GM03348 (cell line): Measurements from ENCODE around the gene FAM53B.

Source experiments
- DNase-seq: peaks from one replicate; pipeline ENCODE4 v3.0.0; 2012; ENCODE audit warnings: low spot score

FAM53B gene

DNA sequence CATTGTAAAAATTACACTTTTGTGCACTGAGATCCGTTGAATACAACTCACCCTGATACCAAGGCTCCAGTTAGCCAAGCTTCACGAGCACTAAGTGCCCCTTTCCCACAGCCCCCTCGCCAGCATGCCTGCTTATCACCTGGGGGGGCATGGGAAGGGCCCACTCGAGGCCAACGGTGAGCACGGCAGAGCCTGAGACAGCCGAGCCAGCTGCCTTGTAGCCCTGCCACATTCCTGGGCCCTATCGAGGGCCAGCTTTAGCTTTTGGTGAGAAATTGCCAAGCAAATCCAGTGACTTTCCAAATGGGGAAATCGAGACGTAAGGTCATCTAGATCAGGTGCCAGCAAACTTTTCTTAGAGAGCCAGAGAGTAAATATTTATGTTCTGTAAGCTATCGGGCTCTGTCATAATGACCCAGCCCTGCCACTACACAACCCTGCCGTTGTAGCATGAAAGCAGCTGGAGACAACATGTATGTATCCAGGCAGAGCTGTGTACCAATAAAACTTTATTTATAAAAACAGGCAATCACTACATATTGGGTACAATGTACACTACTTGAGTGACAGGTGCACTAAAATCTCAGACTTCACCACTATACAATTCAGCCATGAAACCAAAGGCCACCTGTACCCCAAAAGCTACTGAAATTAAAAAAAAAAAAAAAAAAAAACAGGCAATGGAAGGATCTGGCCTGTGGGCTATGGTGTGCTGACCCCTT is 83.6 kb downstream of the FAM53B start:
- no peak for DNase-seq

DNA sequence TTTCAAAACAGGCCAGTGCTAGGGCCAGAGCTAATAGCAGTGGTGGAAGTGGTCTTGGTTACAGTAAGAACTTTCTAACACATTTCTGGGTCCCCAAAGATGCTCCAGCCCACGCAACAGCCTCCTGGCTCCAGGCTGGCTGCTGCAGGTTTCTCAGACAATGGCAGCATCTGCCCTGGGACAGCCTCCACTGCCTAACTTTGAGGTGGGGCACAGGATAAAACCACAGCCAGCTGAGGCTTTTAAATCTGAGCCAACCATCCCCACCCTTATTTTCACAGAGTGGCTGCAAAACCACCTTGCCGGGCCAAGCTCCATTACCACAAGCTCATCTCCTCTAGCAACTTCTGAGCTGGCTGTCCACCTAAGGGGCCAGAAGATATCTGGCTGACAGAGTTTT is 84.8 kb downstream of the FAM53B start:
- DNase-seq: no peak

DNA sequence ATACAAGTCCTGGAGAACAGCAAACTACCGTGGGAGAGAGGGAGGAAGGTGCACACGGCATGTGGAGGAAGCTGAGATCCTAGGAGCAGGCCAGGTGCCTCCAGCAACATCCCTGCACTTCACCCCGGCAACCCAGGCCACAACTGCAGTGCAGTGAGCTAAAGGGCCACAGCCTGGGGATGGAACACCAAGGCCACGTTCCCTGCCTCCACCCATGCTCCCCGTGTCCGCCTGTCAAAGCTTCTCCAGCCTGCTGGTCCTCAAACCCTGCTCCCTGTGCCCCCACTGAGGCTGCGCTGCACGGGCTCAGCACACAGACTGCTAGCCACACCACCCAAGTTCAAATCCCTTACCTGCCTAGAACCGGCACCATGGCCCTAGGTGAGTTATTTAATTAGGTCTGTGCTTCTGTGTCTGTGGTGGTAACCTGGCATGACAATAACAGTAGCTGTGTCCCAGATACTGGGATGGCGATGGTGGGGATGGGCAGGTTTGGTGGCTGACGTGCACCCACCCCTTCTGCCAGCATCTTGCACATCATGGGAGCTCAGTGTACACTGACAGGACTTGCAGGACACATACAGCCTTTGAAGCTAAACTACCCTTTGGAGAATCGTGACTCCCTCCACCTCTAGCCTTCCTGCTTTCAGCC is 85.5 kb downstream of the FAM53B start:
- DNase-seq: no peak

DNA sequence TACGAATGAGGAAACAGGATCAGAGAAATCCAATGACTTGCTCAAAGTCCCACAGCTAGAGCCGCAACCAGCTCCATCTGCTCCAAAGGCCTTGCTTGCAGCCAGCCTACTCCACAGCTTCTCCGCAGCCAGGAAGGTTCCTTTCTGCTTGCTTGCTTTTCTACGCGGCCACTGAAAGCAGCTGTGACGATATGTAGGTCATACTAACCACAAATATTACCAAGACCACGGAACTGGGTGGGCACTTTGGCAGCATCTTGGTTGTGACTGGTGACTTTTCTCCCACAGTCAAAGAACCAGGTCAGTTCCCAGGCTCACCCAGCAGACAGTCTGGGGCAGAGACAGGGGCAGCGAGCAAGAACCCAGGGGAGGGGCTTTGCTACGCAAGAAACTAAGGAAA is 86.4 kb downstream of the FAM53B start:
- no peak for DNase-seq

DNA sequence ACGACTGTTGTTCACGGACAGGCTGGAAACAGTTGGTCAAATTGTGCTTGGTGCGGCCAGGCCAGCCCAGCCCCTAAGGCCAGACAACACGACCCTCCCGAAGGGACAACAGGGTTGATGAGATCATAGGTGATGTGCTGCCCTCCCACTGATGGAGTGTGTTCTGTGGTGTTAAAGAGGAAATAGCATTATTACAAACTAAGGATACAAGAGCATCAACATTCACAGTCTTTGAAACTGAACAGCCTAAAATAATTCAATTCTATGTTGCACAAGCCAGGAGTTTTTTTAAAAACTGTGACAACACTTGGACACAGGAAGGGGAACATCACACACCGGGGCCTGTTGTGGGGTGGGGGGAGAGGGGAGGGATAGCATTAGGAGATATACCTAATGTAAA is 87.6 kb downstream of the FAM53B start:
- no peak for DNase-seq

DNA sequence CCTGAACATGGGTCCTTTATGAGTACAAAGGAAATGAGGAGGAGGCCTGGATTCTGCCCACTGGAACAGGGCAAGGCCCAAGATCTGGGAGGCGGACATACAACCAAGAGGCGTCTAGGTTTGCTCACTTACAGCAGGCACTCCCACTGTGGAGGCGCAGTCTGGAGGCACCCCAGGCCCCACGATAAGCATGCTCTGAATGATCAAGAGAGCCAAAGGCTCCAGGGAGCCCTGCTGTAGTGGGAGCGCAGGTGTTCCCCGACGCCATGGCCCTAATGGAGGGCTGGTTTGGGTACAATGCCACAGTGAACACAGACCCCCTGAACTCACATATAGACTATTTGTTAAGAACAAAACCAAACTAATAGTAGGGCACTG is 88.1 kb downstream of the FAM53B start:
- no peak for DNase-seq

DNA sequence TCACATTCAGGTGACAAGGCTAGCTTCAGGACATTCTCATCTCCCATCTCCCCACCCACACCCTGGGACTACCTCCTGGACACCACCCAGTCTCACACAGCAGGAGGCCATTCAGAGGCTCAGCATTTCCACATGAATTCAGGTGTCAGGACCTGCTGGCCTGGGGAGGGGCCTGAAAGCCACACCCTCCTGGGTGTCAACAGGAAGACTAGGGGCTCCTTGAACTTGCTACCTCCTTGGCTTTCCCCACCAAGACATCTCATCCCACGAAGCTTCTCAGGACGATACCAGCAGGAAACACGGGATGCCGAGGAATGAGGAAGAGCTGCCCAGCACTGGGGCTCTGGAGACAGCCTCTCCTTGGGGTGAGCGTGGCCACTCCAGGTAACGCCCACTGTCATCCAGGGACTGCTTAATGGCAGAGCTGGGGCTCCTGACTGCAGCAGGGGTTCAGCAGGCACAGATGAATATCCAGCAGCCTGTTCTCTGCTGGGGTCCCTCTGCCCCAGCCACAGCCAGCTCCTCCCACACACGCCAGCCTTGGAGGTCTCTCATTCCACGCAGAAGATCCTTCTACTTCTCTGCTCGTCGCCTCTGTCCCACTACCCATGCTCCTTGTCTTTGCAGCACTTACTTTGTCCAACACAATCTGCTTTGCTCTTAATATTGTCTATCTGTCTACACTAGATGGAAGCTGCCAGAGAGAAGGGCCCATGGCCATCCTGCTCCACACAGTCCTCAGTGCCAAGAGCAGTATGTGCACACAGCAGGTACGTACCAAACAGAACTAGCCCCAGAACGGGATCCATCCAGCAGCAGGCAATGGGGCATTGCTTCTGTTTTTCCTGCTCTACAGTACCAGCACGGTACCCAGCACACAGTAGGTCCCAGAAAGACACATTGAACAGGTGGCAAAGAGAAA is 88.7 kb downstream of the FAM53B start:
- no peak for DNase-seq

DNA sequence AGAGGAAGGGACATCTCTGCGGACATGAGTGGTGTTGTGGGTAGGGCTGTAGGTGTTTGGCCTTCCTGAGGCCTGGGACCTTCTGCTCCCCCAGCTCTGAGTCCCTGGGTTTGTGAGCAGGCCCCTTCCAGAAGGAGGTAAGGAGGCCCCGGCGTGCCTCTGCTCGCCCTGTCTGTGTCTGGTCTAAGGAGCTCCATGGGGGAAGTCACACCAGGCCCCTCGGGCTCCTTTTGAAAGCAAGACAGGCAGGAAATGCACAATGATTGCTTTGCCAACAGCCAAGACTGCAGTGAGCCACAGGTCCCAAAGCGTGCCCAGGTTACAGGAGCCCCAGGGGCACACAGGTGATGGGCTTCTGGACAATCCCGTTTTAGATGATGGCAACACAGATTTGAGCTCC is 89.5 kb downstream of the FAM53B start:
- no peak for DNase-seq

DNA sequence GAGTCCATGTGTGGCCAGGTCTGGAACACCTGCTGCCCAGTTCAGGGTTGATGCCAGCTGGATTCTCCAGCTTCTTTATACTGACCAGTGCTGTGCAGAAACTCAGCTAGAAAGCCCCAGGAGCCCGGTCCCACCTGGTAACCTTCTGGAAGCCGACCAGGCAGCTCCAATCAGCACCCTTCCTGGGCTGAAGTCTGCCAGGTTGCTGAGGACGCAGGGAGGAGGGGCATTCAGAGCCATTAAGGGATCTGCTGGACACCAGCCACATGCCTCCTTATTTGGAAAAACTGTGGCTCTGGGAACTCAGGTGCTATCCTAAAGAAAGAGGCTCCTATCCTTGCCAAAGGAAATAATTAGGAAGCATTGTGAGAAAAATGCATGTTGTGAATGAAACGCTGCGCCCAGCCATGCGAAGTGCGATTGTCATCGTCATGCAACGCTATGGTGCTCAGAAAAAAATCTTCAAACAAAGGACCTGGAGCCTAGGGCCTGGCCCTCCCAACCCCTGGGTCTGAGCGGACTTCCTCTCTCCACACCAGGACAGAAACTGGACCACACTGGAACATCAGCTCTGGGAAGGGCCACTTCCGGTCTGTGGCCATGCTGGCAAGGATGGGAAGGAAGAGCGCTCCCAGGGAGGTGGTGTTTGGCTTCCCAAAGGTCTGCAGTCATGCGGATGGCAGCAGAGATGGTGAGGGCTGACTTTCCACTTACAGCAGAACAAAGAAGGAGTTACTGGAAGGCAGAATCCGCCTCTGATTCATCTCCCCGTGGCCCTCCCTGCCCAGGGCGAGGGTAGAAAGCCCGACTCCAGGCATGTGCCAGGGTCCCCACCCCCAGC is 90.1 kb downstream of the FAM53B start:
- DNase-seq: no peak

DNA sequence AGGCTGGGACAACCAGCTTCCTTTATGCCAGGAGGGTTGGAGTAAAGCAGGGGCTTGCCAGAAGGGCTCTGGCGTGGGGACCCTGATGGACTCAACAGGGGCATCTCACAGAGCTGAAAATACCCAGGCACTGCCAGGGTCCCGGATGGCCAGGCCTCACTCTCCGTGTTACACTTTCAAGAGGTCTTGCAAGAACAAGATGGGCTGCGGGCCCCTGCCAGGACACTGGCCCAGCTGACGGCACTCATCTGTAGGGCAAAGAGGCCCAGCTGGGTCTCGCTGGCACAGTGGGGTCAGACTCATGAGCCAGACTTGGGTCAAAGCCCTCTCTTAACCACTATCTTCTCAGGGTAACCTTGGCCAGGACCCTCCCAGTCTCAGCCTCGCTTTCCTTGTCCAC is 90.9 kb downstream of the FAM53B start:
- DNase-seq: no peak

DNA sequence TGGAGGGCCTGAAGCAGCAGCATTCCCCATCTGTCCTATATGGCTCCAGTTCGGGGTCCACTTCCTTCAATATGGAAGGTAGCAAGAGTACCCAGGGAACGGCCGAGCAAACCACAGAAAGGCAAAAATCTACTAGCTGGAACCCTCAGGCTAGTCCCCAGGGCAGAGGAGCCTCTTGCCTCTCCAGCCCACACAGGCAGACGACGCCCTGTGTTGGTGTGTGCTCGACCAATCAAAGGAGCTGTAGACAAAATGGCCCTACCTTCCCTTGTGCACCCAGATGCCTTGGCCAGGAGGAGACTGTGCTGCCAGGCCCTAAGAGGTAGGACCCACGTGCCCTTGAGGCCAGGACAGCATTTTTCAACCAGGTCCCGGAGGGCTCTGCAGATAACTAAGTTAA is 91.5 kb downstream of the FAM53B start:
- DNase-seq: no peak

DNA sequence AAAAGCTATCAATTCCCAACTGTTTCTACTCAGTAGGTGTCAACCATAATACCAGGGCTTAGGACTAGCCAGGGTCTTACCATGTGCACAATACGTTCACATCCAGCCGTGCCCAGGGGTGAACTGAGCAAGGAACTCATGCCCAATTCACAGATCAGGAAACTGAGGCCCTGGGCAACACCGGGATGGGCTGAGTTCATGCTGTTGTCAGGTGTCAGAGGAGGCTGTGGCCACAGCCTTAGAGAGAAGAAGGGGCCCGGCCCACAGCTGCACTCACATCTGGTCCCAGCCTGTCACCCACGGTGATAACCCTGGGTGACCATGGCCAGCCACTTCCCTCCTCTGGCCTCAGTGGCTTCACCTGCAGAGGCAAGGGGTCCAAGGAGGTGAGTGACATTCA is 92.0 kb downstream of the FAM53B start:
- no peak for DNase-seq

DNA sequence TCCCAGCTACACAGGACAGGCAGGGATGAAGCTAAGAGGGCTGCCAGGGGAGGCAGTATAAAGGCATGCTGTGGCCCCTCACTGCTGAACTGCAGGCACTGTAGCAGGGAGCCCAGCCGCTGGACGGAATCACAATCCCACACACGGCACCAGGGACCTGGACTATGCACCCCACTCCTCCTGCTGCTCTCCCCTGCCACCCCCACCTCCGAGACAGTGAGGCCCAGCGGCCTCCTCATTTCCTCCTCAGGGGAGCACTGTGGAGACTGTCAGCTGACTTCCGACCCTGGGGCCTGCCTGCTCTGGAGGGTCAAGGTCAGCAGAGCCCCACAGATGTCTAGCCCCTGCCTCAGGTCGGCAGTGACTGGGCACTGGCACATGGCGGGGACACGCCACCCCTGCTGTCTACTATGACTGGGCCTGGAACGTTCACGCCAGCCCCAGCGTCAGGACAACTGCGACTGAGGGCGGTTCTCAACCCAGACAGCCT is 92.7 kb downstream of the FAM53B start:
- DNase-seq: no peak

DNA sequence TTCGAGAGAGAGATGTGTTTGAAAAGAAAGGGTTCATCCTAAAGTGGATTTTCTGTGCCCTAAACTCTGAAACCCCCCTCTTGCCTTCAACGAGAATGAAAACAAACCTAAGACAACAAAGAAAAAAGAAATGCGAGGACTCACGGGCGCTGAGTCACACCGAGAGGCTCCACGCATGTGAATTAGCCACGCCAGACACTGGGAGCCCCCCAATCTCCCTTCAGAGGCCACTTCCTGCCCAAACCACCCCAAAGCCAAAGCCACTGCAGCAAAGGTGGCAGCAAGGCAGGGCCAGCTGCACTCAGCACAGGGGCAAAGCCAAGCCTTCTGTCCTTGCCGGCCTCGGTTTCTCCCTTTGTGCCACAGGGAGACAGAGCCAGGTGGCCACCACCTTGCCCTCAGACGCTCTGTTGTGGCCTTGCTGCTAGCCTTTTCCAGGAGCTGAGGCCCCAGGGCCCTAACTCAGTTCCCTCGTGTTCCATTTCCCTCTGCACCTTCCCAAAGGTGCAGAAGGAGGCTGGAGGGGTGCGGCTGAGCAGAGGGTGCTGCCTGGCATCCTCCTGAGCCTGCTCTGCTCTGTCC is 93.3 kb downstream of the FAM53B start:
- DNase-seq: no peak

DNA sequence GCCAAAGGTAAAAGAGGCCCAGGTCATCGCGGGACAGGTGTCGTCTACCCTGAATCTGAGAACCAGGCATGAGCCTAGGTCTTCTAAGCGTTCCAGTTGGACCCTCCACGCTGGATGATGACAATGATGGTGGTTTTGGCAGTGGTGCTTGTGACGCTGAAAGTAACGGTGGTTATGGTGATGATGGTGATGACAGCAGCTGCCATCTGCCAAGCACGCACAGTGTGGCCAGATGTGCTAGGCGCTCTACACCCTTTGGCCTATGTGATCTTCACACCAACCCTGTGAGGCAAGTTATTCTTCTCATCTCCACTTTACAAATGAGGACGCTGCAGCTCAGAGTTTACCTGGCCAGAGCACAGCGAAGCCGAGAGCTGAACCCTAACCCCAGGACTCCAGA is 93.9 kb downstream of the FAM53B start:
- no peak for DNase-seq

DNA sequence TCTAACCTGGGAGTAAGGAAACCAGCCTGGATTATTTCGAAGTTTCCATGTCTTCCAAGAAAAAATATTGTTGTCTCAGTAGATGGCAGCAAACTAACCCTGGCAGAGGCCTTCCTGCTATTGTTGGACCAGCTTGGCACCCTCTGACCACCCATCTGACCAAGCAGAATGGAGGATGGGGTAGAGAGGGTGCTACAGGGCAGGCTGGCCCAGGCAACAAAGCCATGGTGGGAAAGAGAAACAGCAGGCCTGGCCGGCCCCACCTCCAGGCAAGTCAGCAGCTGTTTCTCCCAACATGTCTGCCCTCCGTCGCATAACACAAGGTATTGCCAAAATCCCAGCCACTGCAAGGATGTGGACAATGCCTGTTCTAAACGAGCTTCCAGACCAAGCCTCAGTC is 95.0 kb downstream of the FAM53B start:
- DNase-seq: peak; percentile 60

DNA sequence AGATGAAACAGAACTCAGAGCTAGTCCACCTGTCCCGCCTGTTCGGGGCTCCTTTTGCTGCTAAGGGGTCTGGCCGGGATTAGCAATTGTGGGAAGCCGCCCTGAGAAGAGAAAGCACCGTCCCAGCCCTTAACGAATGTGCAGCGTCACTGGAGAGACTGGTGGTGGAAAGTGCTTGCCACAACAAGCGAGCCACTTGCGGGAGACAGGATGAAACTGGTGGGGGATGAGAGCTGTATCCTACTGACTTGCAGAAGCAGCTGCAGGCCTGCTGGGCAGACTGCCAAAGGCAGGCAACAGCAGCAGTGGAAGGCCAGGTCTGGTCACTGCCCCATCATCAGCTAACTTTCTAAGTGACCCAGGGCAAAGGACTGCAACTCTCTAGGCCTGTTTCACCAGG is 95.4 kb downstream of the FAM53B start:
- peak; percentile 57 for DNase-seq

DNA sequence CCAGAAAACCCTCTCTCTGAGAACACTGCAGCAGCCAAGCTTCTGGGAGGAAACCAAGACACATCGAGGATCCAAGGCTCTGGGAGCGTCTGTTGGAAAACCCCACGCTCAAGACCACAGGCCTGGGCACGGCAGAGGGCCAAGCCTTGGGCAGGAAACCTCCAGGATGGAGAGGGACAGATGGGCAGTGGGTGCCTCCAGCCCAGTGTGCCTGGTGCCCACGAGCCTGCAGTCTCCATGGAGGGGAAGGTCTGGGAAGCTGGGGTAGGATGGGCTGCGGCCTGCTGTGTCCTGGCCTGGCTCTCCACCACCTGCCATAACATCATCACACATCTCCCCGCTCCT is 96.1 kb downstream of the FAM53B start:
- DNase-seq: no peak

DNA sequence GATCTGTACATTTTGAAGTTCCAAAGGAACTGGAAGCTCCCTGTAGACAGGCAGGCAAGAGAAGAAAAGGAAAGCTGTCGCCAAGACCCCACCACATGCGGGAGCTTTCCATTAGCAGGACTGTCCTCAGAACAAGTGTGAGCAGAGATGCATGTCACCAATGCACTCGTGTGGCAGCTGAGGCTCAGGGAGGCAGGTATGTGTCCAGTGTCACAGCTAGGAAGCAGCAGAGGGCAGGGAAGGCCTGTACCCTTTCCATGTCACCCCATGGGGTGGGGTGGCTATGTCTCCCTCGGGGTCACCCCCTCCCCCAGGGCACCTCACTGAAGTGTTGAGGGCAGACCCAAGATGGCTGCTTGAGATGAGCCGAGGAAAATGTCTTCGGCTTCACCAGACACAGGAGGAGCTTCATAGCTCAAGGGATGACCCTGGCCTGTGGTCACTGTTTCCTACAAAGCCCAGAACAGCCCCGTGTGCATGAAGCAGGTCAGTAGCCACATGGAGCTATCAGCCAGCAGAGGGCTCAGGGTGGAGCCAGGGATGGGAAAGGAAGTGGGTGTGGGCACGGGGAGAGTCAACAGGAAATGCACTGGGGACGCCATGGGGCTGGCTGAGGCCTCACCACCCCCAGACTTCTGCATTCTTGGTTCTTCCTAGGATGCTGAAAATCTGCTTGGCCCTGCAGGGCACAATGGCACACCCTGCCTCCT is 96.6 kb downstream of the FAM53B start:
- peak; percentile 82 for DNase-seq

DNA sequence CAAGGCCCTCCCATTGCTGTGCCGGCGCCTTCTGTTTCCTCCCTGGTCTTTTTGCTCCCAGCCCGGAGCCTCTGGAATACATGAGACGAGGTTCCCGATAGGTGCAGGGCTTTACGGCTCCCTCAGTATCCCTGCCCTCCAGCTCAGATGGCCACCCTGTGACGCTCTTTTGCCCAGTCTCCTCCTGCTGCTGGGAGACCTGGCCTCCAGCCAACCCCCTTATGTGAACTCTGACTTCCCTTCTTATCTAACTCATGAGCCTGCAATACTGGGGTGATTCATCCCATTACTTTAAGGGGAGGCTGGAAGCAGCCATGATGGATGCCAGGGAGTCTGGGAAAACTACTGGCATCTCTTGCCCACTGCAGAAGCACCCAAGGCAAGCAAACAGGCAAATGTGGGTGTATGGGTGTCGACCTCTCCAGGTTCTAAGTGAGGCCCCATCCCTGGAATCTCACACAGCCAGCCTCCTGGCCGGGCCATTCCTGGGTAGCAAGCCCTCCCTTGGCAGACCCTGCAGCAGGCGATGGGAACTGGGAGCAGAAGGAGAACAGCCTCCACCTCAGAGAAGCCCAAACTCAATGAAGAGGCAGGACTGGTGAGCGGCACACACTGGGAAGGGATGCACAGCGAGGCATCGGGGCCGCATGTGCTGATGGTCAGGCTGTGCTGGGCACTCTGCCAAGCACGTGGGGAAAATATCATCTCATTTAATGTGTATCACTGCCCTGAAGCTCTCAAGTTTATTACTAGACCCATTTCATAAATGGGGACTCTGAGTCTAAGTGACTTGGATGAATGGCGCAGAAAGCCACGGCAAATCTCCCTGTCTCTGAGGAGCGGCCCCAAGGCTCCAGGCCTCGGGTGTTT is 97.5 kb downstream of the FAM53B start:
- DNase-seq: peak; percentile 36
